Measurements from ENCODE around the gene ZNF699. TPM values are rescaled to one million over a fixed set of nuclear protein-coding genes. Genes with fewer than 3 reads are reported as not detected.

The ZNF699 gene
- total RNA-seq, 1 experiment from 2014 or later, result 4.2 TPM

GRCh38 chr19:9353011-9353410 lies 43.4 kb upstream of the ZNF699 start:
- H3K14ac ChIP-seq (ENCODE audit: insufficient read depth, low read length), result no peak overlapping the region
- no peak overlapping the region for H3K27ac Mint-ChIP-seq
- no peak overlapping the region for H2AFZ ChIP-seq (ENCODE audit: low read length)
- H3K27me3 Mint-ChIP-seq (ENCODE audit: low read depth), result no peaks in the 10 kb centered on the region
- H3K4ac ChIP-seq (ENCODE audit: low read depth, low read length), result no peak overlapping the region
- H2BK5ac ChIP-seq (ENCODE audit: insufficient read length, low read length), result no peak overlapping the region
- H3T11ph ChIP-seq (ENCODE audit: low read length), result no peak overlapping the region
- H3K4me3 Mint-ChIP-seq, result no peak overlapping the region
- no peak overlapping the region for H3K23ac ChIP-seq (ENCODE audit: insufficient read length, low read depth, low read length)
- peaks cover 83% of the 10 kb centered on the region in 2 experiments for H3K9me3 Mint-ChIP-seq
- no peaks in the 10 kb centered on the region for H3K4me1 ChIP-seq (ENCODE audit: insufficient read depth, low read length)
- peaks cover 71 to 83% (median 79%) of the 10 kb centered on the region in 3 experiments for H3K36me3 Mint-ChIP-seq (ENCODE audit: insufficient read depth in 1 of 3, low read depth in 3 of 3)
- peaks cover 51% of the 10 kb centered on the region for H3K9me3 ChIP-seq (ENCODE audit: control insufficient read depth, low read depth, low read length)
- no peak overlapping the region for H2BK20ac ChIP-seq (ENCODE audit: low read depth, low read length, poor library complexity, severe bottlenecking)
- H3K4me2 ChIP-seq (ENCODE audit: insufficient read depth, insufficient read length, low read length), result no peak overlapping the region
- H4K20me1 ChIP-seq (ENCODE audit: control insufficient read depth, insufficient read depth, insufficient read length), result no peaks in the 10 kb centered on the region
- no peak for DNase-seq
- H3K18ac ChIP-seq (ENCODE audit: insufficient read length, low read depth, low read length), result no peak overlapping the region
- H2AK5ac ChIP-seq (ENCODE audit: insufficient read length, low read length), result no peak overlapping the region
- H3K4me1 Mint-ChIP-seq, result no peaks in the 10 kb centered on the region
- H2BK12ac ChIP-seq (ENCODE audit: insufficient read length, low read depth, low read length), result no peak overlapping the region
- H3K79me1 ChIP-seq (ENCODE audit: insufficient read depth, low read depth, low read length, poor library complexity, severe bottlenecking), result no peaks in the 10 kb centered on the region
- H3K79me2 ChIP-seq (ENCODE audit: insufficient read depth, low read length), result no peaks in the 10 kb centered on the region
- H3K27me3 ChIP-seq (ENCODE audit: insufficient read depth, low read length), result no peaks in the 10 kb centered on the region
- H4K5ac ChIP-seq (ENCODE audit: insufficient read length, low read depth, low read length), result no peak overlapping the region
- no peak overlapping the region for H2BK15ac ChIP-seq (ENCODE audit: low read depth, low read length)
- H2BK120ac ChIP-seq (ENCODE audit: low read depth, low read length, poor library complexity, severe bottlenecking), result no peak overlapping the region
- H3K56ac ChIP-seq (ENCODE audit: insufficient read length, low read depth, low read length), result no peak overlapping the region
- H3K23me2 ChIP-seq (ENCODE audit: insufficient read length, low read depth, low read length, poor library complexity, severe bottlenecking), result no peaks in the 10 kb centered on the region
- no peak overlapping the region for H3K9ac ChIP-seq (ENCODE audit: extremely low read depth, insufficient read length, low read length)
- H3K27ac ChIP-seq (ENCODE audit: insufficient read length, low read depth, low read length), result no peak overlapping the region
- H4K8ac ChIP-seq (replicated peaks; ENCODE audit: insufficient read length, low read depth, low read length), result no peak overlapping the region
- no peak overlapping the region for H4K91ac ChIP-seq (ENCODE audit: insufficient read length, low read depth, low read length)
- TF ChIP-seq CTCF (conservative IDR thresholded peaks at IDR 0.05), result no peak
